ENCODE data around the gene NCOA7. TPM values are rescaled to one million over a fixed set of nuclear protein-coding genes. Genes with fewer than 3 reads are reported as not detected.

The NCOA7 gene
- total RNA-seq, 3 donors from 2014 or later = 62.6 to 94.7 (median 82.4) TPM

- DNase-seq (ENCODE audit: low spot score in 2 of 2) = no peak
- no peaks in the 10 kb centered on the region for H3K9me3 ChIP-seq
- H3K4me1 ChIP-seq = no peaks in the 10 kb centered on the region
- peak overlapping the region; percentile 74 to 89 for H3K27ac ChIP-seq
- H3K4me3 ChIP-seq = peak overlapping the region in 1 of 3 donors; percentile 15
- H3K27me3 ChIP-seq = no peaks in the 10 kb centered on the region
- intact Hi-C loops (cut with DNase I; ENCODE audit: low total_unique reads) = no loop called here
- H3K36me3 ChIP-seq = no peaks in the 10 kb centered on the region
- TF ChIP-seq POLR2AphosphoS5 (IDR thresholded peaks at IDR 0.05) (no peak), CTCF (IDR thresholded peaks at IDR 0.05) (no peak), POLR2A (IDR thresholded peaks at IDR 0.05) (peak; percentile 16)
These were observed 44.5 kb downstream of the NCOA7 start for GRCh38 chr6:125835221-125835744.

DNA sequence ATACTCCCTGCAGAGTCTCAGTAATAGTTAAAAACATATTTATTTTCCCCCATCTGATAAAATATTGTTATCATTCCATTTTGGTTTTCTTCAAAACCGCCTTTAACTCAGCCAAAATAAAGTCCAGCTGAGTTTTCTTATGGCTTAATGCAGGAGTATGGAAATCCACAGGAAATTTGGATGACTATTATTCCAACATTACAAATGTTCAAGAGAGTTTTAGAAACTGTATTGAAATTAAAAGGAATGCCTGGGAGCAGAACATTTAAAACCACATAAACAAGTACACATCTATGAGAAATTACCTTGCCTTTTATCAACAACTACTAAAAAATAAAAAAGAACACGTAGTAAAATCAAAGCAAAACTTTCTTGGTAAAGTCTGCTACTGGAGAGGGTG lies 45.7 kb downstream of the NCOA7 start:
- Histone ChIP-seq H3K27me3 (no peaks in the 10 kb centered on the region), H3K36me3 (no peaks in the 10 kb centered on the region), H3K27ac (peak overlapping the region; percentile 27 to 46), H3K4me1 (no peaks in the 10 kb centered on the region), H3K9me3 (no peaks in the 10 kb centered on the region), H3K4me3 (no peak overlapping the region)
- DNase-seq (ENCODE audit: low spot score in 2 of 2) = no peak
- TF ChIP-seq POLR2A (IDR thresholded peaks at IDR 0.05) (no peak), POLR2AphosphoS5 (IDR thresholded peaks at IDR 0.05) (no peak), CTCF (IDR thresholded peaks at IDR 0.05) (no peak)
- intact Hi-C loops (cut with DNase I; ENCODE audit: low total_unique reads) = no loop called here

DNA sequence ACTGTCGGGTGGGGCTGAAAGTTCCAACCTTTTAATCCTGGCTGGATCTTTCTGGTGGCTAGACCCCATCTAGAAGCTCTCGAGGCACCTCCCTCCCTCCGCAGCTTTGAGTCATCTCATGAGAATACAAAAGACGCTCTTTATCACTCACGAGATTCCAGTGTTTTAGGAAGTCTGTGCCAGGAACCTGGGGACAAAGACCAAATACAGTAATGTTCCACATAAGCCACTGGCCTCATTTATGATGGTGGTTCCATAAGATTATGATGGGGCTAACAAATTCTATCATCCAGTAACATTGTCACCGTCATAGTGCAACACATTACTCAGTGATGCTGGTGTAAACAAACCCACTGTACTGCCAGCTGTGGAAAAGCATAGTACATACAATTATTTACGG lies 48.7 kb downstream of the NCOA7 start:
- Histone ChIP-seq H3K4me3 (no peak overlapping the region), H3K27ac (peak overlapping the region; percentile 14 to 40), H3K4me1 (no peaks in the 10 kb centered on the region), H3K36me3 (no peaks in the 10 kb centered on the region), H3K9me3 (no peaks in the 10 kb centered on the region), H3K27me3 (no peaks in the 10 kb centered on the region)
- intact Hi-C loops (cut with DNase I; ENCODE audit: low total_unique reads) = no loop called here
- DNase-seq (ENCODE audit: low spot score in 2 of 2) = no peak
- TF ChIP-seq POLR2AphosphoS5 (IDR thresholded peaks at IDR 0.05) (no peak), CTCF (IDR thresholded peaks at IDR 0.05) (no peak), POLR2A (IDR thresholded peaks at IDR 0.05) (no peak)

- intact Hi-C loops (cut with DNase I; ENCODE audit: low total_unique reads) = no loop called here
- TF ChIP-seq CTCF (IDR thresholded peaks at IDR 0.05) = no peak
- TF ChIP-seq POLR2A (IDR thresholded peaks at IDR 0.05) = no peak
- no peak for TF ChIP-seq POLR2AphosphoS5 (IDR thresholded peaks at IDR 0.05)
- Histone ChIP-seq H3K9me3 (no peaks in the 10 kb centered on the region), H3K27ac (peak overlapping the region in 1 of 2 donors; percentile 40), H3K36me3 (no peaks in the 10 kb centered on the region), H3K4me3 (no peak overlapping the region), H3K4me1 (no peaks in the 10 kb centered on the region), H3K27me3 (no peaks in the 10 kb centered on the region)
- DNase-seq (ENCODE audit: low spot score in 2 of 2) = no peak
These were observed 49.1 kb downstream of the NCOA7 start for GRCh38 chr6:125839879-125840278.

DNA sequence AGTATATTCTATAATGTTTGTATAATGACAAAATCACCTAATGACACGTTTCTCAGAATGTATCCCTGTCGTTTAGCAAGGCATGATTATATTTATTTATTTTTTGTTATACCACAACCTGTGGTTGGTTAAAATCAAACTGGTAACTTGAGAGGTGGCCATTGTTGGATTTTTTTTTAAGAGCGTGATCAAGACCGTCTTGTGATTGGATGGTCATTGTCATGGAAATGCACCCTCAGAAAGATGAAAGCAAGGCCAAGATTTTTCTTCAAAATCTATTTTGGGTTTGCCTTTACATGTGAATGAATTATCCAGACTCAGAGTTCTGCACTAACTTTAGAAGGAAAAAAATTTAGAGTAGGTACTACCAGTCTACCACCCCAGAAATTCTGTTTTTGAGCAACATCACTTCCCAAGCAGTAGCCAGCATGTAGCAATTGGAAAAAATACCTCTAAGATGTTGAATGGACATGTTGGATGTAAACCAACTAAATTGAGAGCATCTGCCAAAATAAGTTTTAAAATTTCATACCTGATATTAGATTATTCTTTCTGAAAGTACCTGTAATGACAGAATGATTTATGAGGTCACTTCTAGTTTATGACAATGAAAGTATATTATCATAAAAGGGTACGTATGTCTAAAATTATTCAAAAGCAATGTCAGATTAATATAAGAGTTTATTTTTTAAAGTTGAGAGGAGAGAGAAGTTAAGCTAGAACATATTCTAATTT lies 50.8 kb downstream of the NCOA7 start:
- H3K4me3 ChIP-seq = no peak overlapping the region
- H3K9me3 ChIP-seq = no peaks in the 10 kb centered on the region
- DNase-seq (ENCODE audit: low spot score in 2 of 2) = no peak
- no peak overlapping the region for H3K27ac ChIP-seq
- TF ChIP-seq POLR2AphosphoS5 (IDR thresholded peaks at IDR 0.05) = no peak
- no peak for TF ChIP-seq POLR2A (IDR thresholded peaks at IDR 0.05)
- TF ChIP-seq CTCF (IDR thresholded peaks at IDR 0.05) = no peak
- no peaks in the 10 kb centered on the region for H3K36me3 ChIP-seq
- no peaks in the 10 kb centered on the region for H3K27me3 ChIP-seq
- no peaks in the 10 kb centered on the region for H3K4me1 ChIP-seq
- intact Hi-C loops (cut with DNase I; ENCODE audit: low total_unique reads) = no loop called here
